Fibroblast of mammary gland (primary cell): ENCODE measurements around the gene OSBP.

Experiments used
- DNase-seq: peaks from one replicate; pipeline ENCODE4 v3.0.0-alpha.2; 2010; ENCODE audit warnings: low read depth
- H3K4me3 ChIP-seq: 2 replicates; pipeline ENCODE4 v1.5.1; 2011; ENCODE audit warnings: low read depth, mild to moderate bottlenecking, low read length, moderate library complexity; ENCODE audit not compliant: control insufficient read depth
- CTCF ChIP-seq: conservative IDR thresholded peaks from 2 replicates; pipeline ENCODE4 v1.5.1; 2011; ENCODE audit warnings: low read depth, low read length, inconsistent platforms; ENCODE audit not compliant: control insufficient read depth, insufficient read depth

The OSBP gene

GRCh38 chr11:59584294-59584693, 31.3 kb downstream of the OSBP start:
- TF ChIP-seq CTCF: no peak
- no peak for DNase-seq
- no peak overlapping the region for H3K4me3 ChIP-seq

- H3K4me3 ChIP-seq: no peak overlapping the region
- DNase-seq: no peak
- no peak for TF ChIP-seq CTCF
Measured at GRCh38 chr11:59582006-59582405, 33.6 kb downstream of the OSBP start.

- no peak for TF ChIP-seq CTCF
- no peak for DNase-seq
- H3K4me3 ChIP-seq: no peak overlapping the region
Measured at GRCh38 chr11:59578369-59578768, 37.2 kb downstream of the OSBP start.

- TF ChIP-seq CTCF: no peak
- no peak for DNase-seq
- no peak overlapping the region for H3K4me3 ChIP-seq
Measured at GRCh38 chr11:59575505-59575904, 40.1 kb downstream of the OSBP start.

GRCh38 chr11:59574932-59575502, 40.6 kb downstream of the OSBP start:
- no peak overlapping the region for H3K4me3 ChIP-seq
- no peak for TF ChIP-seq CTCF
- DNase-seq: no peak

GRCh38 chr11:59574467-59574866, 41.1 kb downstream of the OSBP start:
- no peak for TF ChIP-seq CTCF
- peak; percentile 33 for DNase-seq
- no peak overlapping the region for H3K4me3 ChIP-seq

GRCh38 chr11:59573216-59573615, 42.4 kb downstream of the OSBP start:
- no peak overlapping the region for H3K4me3 ChIP-seq
- DNase-seq: peak; percentile 90
- no peak for TF ChIP-seq CTCF
